Gastroesophageal sphincter (tissue), 3 donors: ENCODE results near the gene ABHD5.

ENCODE experiments used
- POLR2A ChIP-seq, 2 donors: fragments of 450-650 bp; IDR thresholded peaks; one replicate each; pipeline ENCODE4 v1.6.1; 2017; ENCODE audit warnings: antibody characterized with exemption in 2 of 2, mild to moderate bottlenecking in 2 of 2, moderate library complexity in 1 of 2
- POLR2AphosphoS5 ChIP-seq: sonication (generic); formaldehyde crosslinking; IDR thresholded peaks from one replicate; pipeline ENCODE4 v1.6.1; 2017; ENCODE audit warnings: antibody characterized with exemption
- TF ChIP-seq, protein P1 (sequence below), 4 experiments: fragments of 200-600 bp in 2 of 4; fragments of 450-650 bp in 2 of 4; sonication (generic) in 1 of 4; IDR thresholded peaks; one replicate each; pipeline ENCODE4 v1.5.1; 2017 to 2019; ENCODE audit warnings: antibody characterized with exemption in 4 of 4, mild to moderate bottlenecking in 2 of 4, moderate library complexity in 2 of 4

DNA sequence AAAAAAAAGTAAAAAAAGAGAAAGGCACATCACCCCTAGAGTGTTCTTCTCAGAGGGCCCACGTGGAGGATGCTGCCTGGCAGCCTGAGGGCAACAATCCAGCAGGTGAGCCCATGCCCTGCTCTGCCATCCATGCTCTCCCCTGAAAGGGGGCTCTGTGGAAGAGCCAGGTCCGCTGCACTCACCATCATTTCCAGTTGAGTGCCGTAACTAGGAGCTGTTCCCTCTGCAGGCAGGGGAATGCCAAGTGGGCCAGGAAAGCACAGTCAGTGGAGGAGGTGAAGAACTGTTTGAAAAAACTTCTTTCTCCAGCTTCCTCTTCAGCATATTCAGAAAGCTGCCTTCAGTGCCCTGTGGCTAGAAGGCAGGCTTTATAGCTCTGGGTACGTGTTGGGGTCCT, 84.1 kb downstream of the ABHD5 start:
- TF ChIP-seq, protein P1, sequence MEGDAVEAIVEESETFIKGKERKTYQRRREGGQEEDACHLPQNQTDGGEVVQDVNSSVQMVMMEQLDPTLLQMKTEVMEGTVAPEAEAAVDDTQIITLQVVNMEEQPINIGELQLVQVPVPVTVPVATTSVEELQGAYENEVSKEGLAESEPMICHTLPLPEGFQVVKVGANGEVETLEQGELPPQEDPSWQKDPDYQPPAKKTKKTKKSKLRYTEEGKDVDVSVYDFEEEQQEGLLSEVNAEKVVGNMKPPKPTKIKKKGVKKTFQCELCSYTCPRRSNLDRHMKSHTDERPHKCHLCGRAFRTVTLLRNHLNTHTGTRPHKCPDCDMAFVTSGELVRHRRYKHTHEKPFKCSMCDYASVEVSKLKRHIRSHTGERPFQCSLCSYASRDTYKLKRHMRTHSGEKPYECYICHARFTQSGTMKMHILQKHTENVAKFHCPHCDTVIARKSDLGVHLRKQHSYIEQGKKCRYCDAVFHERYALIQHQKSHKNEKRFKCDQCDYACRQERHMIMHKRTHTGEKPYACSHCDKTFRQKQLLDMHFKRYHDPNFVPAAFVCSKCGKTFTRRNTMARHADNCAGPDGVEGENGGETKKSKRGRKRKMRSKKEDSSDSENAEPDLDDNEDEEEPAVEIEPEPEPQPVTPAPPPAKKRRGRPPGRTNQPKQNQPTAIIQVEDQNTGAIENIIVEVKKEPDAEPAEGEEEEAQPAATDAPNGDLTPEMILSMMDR (IDR thresholded peaks at IDR 0.05) = no peak
- TF ChIP-seq POLR2A (IDR thresholded peaks at IDR 0.05) = no peak
- TF ChIP-seq POLR2AphosphoS5 = no peak
